Measurements from ENCODE around the gene MAGOH.
"Not testable (repeated sequence)": the region's sequence is repeated elsewhere in the genome, so short reads cannot be mapped to it uniquely, and the experiment has no call there.

MAGOH gene

GRCh38 chr1:53238197-53239155 lies at the start of gene MAGOH:
MAGOH (minus strand) TSS chr1:53238518; CDS start chr1:53238448, 70 bp downstream.
- peak; percentile 87 to 92 (median 90) for DNase-seq

- DNase-seq, result no peak
Observed at GRCh38 chr1:53286955-53287354, 48.6 kb upstream of the MAGOH start.

GRCh38 chr1:53285969-53286760 lies 47.8 kb upstream of the MAGOH start:
- no peak for DNase-seq

- DNase-seq, result no peak
Observed at GRCh38 chr1:53285546-53285945, 47.2 kb upstream of the MAGOH start.

GRCh38 chr1:53284224-53285020 lies 46.1 kb upstream of the MAGOH start:
- DNase-seq, result no peak

GRCh38 chr1:53283156-53283555 lies 44.8 kb upstream of the MAGOH start:
- DNase-seq, result not testable (repeated sequence)

- DNase-seq, result no peak
Observed at GRCh38 chr1:53281133-53281532, 42.8 kb upstream of the MAGOH start.

GRCh38 chr1:53280496-53280895 lies 42.2 kb upstream of the MAGOH start:
- DNase-seq, result no peak

GRCh38 chr1:53279296-53280200 lies 41.2 kb upstream of the MAGOH start:
- no peak for DNase-seq

GRCh38 chr1:53278298-53278725 lies 40.0 kb upstream of the MAGOH start:
- peak; percentile 44 to 58 (median 50) for DNase-seq

- DNase-seq, result no peak
Observed at GRCh38 chr1:53277326-53277725, 39.0 kb upstream of the MAGOH start.

- no peak for DNase-seq
Observed at GRCh38 chr1:53276902-53277281, 38.6 kb upstream of the MAGOH start.

GRCh38 chr1:53276153-53276901 lies 38.0 kb upstream of the MAGOH start:
- no peak for DNase-seq

GRCh38 chr1:53275566-53275965 lies 37.2 kb upstream of the MAGOH start:
- DNase-seq, result no peak

GRCh38 chr1:53274541-53275185 lies 36.3 kb upstream of the MAGOH start:
- DNase-seq, result no peak

- DNase-seq, result no peak
Observed at GRCh38 chr1:53274026-53274425, 35.7 kb upstream of the MAGOH start.

GRCh38 chr1:53273526-53273925 lies 35.2 kb upstream of the MAGOH start:
- no peak for DNase-seq

- DNase-seq, result no peak
Observed at GRCh38 chr1:53272349-53272748, 34.0 kb upstream of the MAGOH start.

GRCh38 chr1:53271446-53272090 lies 33.2 kb upstream of the MAGOH start:
- no peak for DNase-seq

GRCh38 chr1:53270873-53271272 lies 32.6 kb upstream of the MAGOH start:
- no peak for DNase-seq
